ENCODE measurements around the gene HOATZ. TPM values are rescaled to one million over a fixed set of nuclear protein-coding genes. Genes with fewer than 3 reads are reported as not detected.

The HOATZ gene
- total RNA-seq, 1 donor from 2014 or later, result not detected

GRCh38 chr11:111502611-111503010, 12.0 kb upstream of the HOATZ start:
- no peaks in the 10 kb centered on the region for H3K36me3 Mint-ChIP-seq (ENCODE audit: low read depth)
- no peak for TF ChIP-seq CTCF (IDR thresholded peaks at IDR 0.05)
- peaks cover 52% of the 10 kb centered on the region for H3K27me3 Mint-ChIP-seq (ENCODE audit: low read depth)
- H3K4me1 Mint-ChIP-seq (ENCODE audit: low read depth), result no peaks in the 10 kb centered on the region
- no peak overlapping the region for H3K27ac Mint-ChIP-seq (ENCODE audit: unreplicated experiment)
- H3K4me3 Mint-ChIP-seq (ENCODE audit: unreplicated experiment), result no peak overlapping the region
- peaks cover 7% of the 10 kb centered on the region for H3K9me3 Mint-ChIP-seq (ENCODE audit: low read depth)
- no peak for DNase-seq (ENCODE audit: low spot score)

DNA sequence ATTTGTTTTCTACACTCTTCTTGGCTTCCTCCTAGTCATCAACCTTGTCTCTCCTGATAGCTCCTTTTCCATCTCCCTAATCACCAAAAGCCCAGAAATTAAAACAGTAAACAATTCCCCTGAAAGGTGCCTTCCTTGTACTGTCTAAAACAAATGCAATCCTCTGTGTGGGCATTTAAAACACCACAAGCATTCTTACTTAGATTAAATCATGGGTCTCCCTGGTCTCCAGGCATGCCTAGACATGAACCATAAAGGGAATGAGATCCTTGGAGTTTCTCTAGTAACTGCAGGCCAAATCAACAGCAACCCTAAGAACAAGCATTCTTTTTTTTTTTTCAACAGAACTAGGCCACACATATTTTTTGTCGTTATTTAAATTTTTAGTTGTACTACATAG, 4.3 kb upstream of the HOATZ start:
- no peak overlapping the region for H3K27ac Mint-ChIP-seq (ENCODE audit: unreplicated experiment)

GRCh38 chr11:111512296-111513239, 2.0 kb upstream of the HOATZ start, which contains the start of gene BTG4:
Gene BTG4 (minus strand): TSS chr11:111512386. CDS start chr11:111498776, 13,610 bp downstream.
- no peak for DNase-seq (ENCODE audit: low spot score)
- Mint-ChIP-seq H3K36me3 (ENCODE audit: low read depth) (peaks cover 5% of the 10 kb centered on the region), H3K27ac (ENCODE audit: unreplicated experiment) (no peak within 1 kb of the TSS), H3K4me3 (ENCODE audit: unreplicated experiment) (peak within 1 kb of the TSS; percentile 66), H3K4me1 (ENCODE audit: low read depth) (peaks cover 15% of the 10 kb centered on the region), H3K27me3 (ENCODE audit: low read depth) (peaks cover 22% of the 10 kb centered on the region), H3K9me3 (ENCODE audit: low read depth) (peaks cover 5% of the 10 kb centered on the region)
- TF ChIP-seq CTCF (IDR thresholded peaks at IDR 0.05), result peak; percentile 60

More for the DNA sequence above, 4.3 kb upstream of the HOATZ start:
- Mint-ChIP-seq H3K27me3 (ENCODE audit: low read depth) (peaks cover 29% of the 10 kb centered on the region), H3K9me3 (ENCODE audit: low read depth) (peaks cover 9% of the 10 kb centered on the region), H3K4me3 (ENCODE audit: unreplicated experiment) (no peak overlapping the region), H3K4me1 (ENCODE audit: low read depth) (peaks cover 15% of the 10 kb centered on the region), H3K36me3 (ENCODE audit: low read depth) (peaks cover 5% of the 10 kb centered on the region)
- TF ChIP-seq CTCF (IDR thresholded peaks at IDR 0.05), result no peak
- no peak for DNase-seq (ENCODE audit: low spot score)

DNA sequence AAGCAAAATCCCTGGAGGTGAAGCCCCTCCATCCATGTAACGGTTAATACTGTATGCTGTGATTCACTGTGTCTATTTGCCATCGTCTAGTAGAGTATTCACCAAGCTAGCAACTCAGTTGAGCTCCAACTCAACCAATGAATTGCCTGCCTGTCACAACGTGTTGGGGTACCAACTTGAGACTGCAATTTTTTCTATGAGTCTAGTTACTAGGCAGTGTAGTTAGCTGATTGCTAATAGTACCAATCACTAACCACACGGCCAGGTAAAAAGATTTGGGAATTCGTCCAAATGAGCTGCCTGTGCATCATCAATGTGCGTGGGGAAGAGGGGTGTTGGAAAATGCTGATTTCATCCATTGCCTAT, 1.4 kb upstream of the HOATZ start:
- Mint-ChIP-seq H3K4me3 (ENCODE audit: unreplicated experiment) (peak overlapping the region; percentile 31), H3K4me1 (ENCODE audit: low read depth) (peaks cover 15% of the 10 kb centered on the region), H3K27me3 (ENCODE audit: low read depth) (peaks cover 15% of the 10 kb centered on the region), H3K36me3 (ENCODE audit: low read depth) (peaks cover 2% of the 10 kb centered on the region), H3K27ac (ENCODE audit: unreplicated experiment) (no peak overlapping the region), H3K9me3 (ENCODE audit: low read depth) (no peaks in the 10 kb centered on the region)
- DNase-seq (ENCODE audit: low spot score), result no peak
- TF ChIP-seq CTCF (IDR thresholded peaks at IDR 0.05), result no peak

DNA sequence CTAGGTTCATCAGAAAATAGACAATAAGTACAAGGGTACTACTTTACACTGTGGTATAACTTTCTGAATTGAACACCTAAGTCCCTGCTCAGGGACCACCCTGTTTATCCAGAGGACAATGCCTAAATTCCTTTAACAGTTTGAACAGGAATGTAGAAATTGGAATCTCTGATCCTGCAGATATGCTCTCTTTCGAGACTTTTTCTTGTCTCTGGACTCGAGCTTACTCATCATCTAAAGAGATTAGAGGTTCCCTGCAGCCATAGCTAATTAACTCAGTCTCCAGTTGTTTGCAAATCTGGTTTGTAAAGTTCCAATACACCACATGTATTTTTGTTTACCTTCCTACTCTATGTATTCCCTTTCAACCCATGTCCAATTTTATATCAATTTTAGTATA, 1.0 kb downstream of the HOATZ start:
- H3K4me1 Mint-ChIP-seq (ENCODE audit: low read depth), result peaks cover 15% of the 10 kb centered on the region
- H3K27me3 Mint-ChIP-seq (ENCODE audit: low read depth), result peaks cover 13% of the 10 kb centered on the region
- DNase-seq (ENCODE audit: low spot score), result no peak
- no peak for TF ChIP-seq CTCF (IDR thresholded peaks at IDR 0.05)
- H3K9me3 Mint-ChIP-seq (ENCODE audit: low read depth), result no peaks in the 10 kb centered on the region
- no peak overlapping the region for H3K27ac Mint-ChIP-seq (ENCODE audit: unreplicated experiment)
- H3K4me3 Mint-ChIP-seq (ENCODE audit: unreplicated experiment), result no peak overlapping the region
- H3K36me3 Mint-ChIP-seq (ENCODE audit: low read depth), result no peaks in the 10 kb centered on the region

All from chondrocyte (in vitro differentiated cells).